ENCODE results near the gene RANBP17.

DNA sequence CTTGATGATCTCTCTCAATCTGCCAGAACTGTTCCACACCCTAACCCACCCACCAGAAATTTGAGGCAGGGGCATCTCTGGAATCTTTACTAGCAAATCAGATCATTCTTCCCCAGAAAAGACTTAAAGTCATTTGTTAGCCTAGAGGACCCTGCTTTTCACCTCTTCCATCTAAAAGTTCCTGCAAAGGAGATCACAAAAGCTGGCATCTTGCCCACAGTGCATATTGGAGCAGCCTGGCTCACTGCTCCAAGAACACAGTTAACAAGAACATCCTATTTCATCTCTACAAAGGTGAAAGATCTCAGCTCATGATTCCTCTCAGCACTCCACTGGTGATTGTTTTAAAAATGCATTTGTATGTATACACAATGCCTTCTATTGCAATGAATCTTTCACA, 42.0 kb upstream of the RANBP17 start:
- TF ChIP-seq EZH2 (IDR thresholded peaks at IDR 0.05; ENCODE audit: borderline replicate concordance, low read depth, low read length, poor library complexity, severe bottlenecking) = no peak
- TF ChIP-seq, protein P1, sequence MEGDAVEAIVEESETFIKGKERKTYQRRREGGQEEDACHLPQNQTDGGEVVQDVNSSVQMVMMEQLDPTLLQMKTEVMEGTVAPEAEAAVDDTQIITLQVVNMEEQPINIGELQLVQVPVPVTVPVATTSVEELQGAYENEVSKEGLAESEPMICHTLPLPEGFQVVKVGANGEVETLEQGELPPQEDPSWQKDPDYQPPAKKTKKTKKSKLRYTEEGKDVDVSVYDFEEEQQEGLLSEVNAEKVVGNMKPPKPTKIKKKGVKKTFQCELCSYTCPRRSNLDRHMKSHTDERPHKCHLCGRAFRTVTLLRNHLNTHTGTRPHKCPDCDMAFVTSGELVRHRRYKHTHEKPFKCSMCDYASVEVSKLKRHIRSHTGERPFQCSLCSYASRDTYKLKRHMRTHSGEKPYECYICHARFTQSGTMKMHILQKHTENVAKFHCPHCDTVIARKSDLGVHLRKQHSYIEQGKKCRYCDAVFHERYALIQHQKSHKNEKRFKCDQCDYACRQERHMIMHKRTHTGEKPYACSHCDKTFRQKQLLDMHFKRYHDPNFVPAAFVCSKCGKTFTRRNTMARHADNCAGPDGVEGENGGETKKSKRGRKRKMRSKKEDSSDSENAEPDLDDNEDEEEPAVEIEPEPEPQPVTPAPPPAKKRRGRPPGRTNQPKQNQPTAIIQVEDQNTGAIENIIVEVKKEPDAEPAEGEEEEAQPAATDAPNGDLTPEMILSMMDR (conservative IDR thresholded peaks at IDR 0.05; ENCODE audit: low read depth, low read length) = no peak

All from A673 (cell line).